ENCODE data around the gene CDK17. TPM values are rescaled to one million over a fixed set of nuclear protein-coding genes. Genes with fewer than 3 reads are reported as not detected.

The CDK17 gene
- polyA plus RNA-seq, 1 of the 3 experiments (the other 2 are of a cell fraction): 11.7 TPM

GRCh38 chr12:96442906-96443305, 42.7 kb upstream of the CDK17 start:
- Histone ChIP-seq H3K36me3 (replicated peaks in 1 of 2; ENCODE audit: control insufficient read depth in 1 of 2, insufficient read depth in 2 of 2, low read length in 1 of 2) (no peaks in the 10 kb centered on the region), H3K4me2 (no peak overlapping the region), H3K9ac (no peak overlapping the region), H3F3A (replicated peaks; ENCODE audit: insufficient read depth) (peaks cover 30% of the 10 kb centered on the region), H3K27ac (ENCODE audit: low read depth in 2 of 2, low read length in 1 of 2) (no peak overlapping the region), H3K4me1 (ENCODE audit: control insufficient read depth in 1 of 2, insufficient read depth in 2 of 2, low read depth in 1 of 2, low read length in 1 of 2) (peaks cover 0 to 19% of the 10 kb centered on the region in 2 experiments; a peak in 3 of 4 replicates), H4K20me1 (ENCODE audit: insufficient read depth) (no peaks in the 10 kb centered on the region), H2AFZ (ENCODE audit: low read depth) (no peak overlapping the region), H3K9me2 (no peaks in the 10 kb centered on the region), H3K27me3 (ENCODE audit: insufficient read depth) (no peaks in the 10 kb centered on the region), H3K9me3 (no peaks in the 10 kb centered on the region), H3K4me3 (ENCODE audit: low read depth in 2 of 2, low read length in 1 of 2) (no peak overlapping the region), H3K79me2 (ENCODE audit: insufficient read depth) (no peaks in the 10 kb centered on the region)
- ChIA-PET POLR2A (no interaction called here), CTCF (interaction anchor here (0.7 kb wide), 1 partner anchor 19 kb away, joined by 3 read pairs; no protein-coding TSS in a partner anchor)
- TF ChIP-seq MXI1 (IDR thresholded peaks at IDR 0.05; ENCODE audit: low read depth, low read length): no peak
- no peak for TF ChIP-seq GATA2 (CRISPR knock-in tag; IDR thresholded peaks at IDR 0.05)
- no peak for TF ChIP-seq MEF2A (IDR thresholded peaks at IDR 0.05; ENCODE audit: borderline replicate concordance, low read depth)
- TF ChIP-seq NFIC (IDR thresholded peaks at IDR 0.05; ENCODE audit: borderline replicate concordance): no peak
- TF ChIP-seq FOXJ3 (CRISPR knock-in tag; IDR thresholded peaks at IDR 0.05): no peak
- no peak for TF ChIP-seq RFX5 (IDR thresholded peaks at IDR 0.05; ENCODE audit: low read length)
- 87% methylated on average over 3 of the region's 3 CpGs for whole genome bisulfite sequencing (ENCODE audit: low lambda C conversion rate)
- DNase-seq: no peak

- ChIA-PET CTCF (no interaction called here), POLR2A (no interaction called here)
- no peaks in the 10 kb centered on the region for H3K79me2 ChIP-seq (ENCODE audit: insufficient read depth)
- no peak for DNase-seq
- H3K9me3 ChIP-seq: no peaks in the 10 kb centered on the region
- H4K20me1 ChIP-seq (ENCODE audit: insufficient read depth): no peaks in the 10 kb centered on the region
- no peak overlapping the region for H3K4me3 ChIP-seq (ENCODE audit: low read depth in 2 of 2, low read length in 1 of 2)
- H3K36me3 ChIP-seq (replicated peaks in 1 of 2; ENCODE audit: control insufficient read depth in 1 of 2, insufficient read depth in 2 of 2, low read length in 1 of 2): no peaks in the 10 kb centered on the region
- no peaks in the 10 kb centered on the region for H3K9me2 ChIP-seq
- WGBS (ENCODE audit: low lambda C conversion rate): 42% methylated on average over 3 of the region's 3 CpGs
- TF ChIP-seq NRF1 (IDR thresholded peaks at IDR 0.05; ENCODE audit: low read depth, low read length): no peak
- no peak for TF ChIP-seq USF2 (IDR thresholded peaks at IDR 0.05; ENCODE audit: borderline replicate concordance, low read depth, low read length)
- no peak for TF ChIP-seq ZBTB33 (IDR thresholded peaks at IDR 0.05; ENCODE audit: borderline replicate concordance, low read depth)
- TF ChIP-seq SIN3A (IDR thresholded peaks at IDR 0.05; ENCODE audit: borderline replicate concordance, low read depth, low read length): no peak
- no peak for TF ChIP-seq CTCF (IDR thresholded peaks at IDR 0.05)
- TF ChIP-seq POLR2AphosphoS5 (IDR thresholded peaks at IDR 0.05; ENCODE audit: low read depth, low read length): no peak
- no peak for TF ChIP-seq CHD2 (IDR thresholded peaks at IDR 0.05; ENCODE audit: low read length, partially characterized antibody)
- no peak for TF ChIP-seq RAD21 (IDR thresholded peaks at IDR 0.05; ENCODE audit: low read length)
- TF ChIP-seq EZH2phosphoT487 (IDR thresholded peaks at IDR 0.05; ENCODE audit: borderline replicate concordance, low read depth): no peak
- TF ChIP-seq TAF1 (IDR thresholded peaks at IDR 0.05; ENCODE audit: borderline replicate concordance, low read depth, low read length): no peak
- TF ChIP-seq FOXJ3 (CRISPR knock-in tag; IDR thresholded peaks at IDR 0.05): no peak
- TF ChIP-seq GABPA (IDR thresholded peaks at IDR 0.05; ENCODE audit: low read depth): no peak
- no peak for TF ChIP-seq NFIC (IDR thresholded peaks at IDR 0.05; ENCODE audit: borderline replicate concordance)
- TF ChIP-seq USF1 (IDR thresholded peaks at IDR 0.05; ENCODE audit: borderline replicate concordance, low read depth): no peak
- TF ChIP-seq SMC3 (IDR thresholded peaks at IDR 0.05; ENCODE audit: low read depth, low read length): no peak
- H3F3A ChIP-seq (replicated peaks; ENCODE audit: insufficient read depth): peaks cover 24% of the 10 kb centered on the region
- H3K27ac ChIP-seq (ENCODE audit: low read depth in 2 of 2, low read length in 1 of 2): no peak overlapping the region
- no peaks in the 10 kb centered on the region for H3K27me3 ChIP-seq (ENCODE audit: insufficient read depth)
- H3K4me1 ChIP-seq (ENCODE audit: control insufficient read depth in 1 of 2, insufficient read depth in 2 of 2, low read depth in 1 of 2, low read length in 1 of 2): peaks cover 0 to 13% of the 10 kb centered on the region in 2 experiments; a peak in 3 of 4 replicates
- no peak overlapping the region for H3K4me2 ChIP-seq
- no peak overlapping the region for H2AFZ ChIP-seq (ENCODE audit: low read depth)
- no peak overlapping the region for H3K9ac ChIP-seq
Observed at GRCh38 chr12:96441816-96442215, 41.6 kb upstream of the CDK17 start.
